GM13976 (cell line): ENCODE measurements around the gene OSBP2.

Experiments
- DNase-seq: peaks from one replicate; pipeline ENCODE4 v3.0.0; 2012; ENCODE audit warnings: low spot score
- CTCF ChIP-seq: IDR thresholded peaks from 2 replicates; pipeline ENCODE4 v1.5.1; 2012; ENCODE audit warnings: borderline replicate concordance, mild to moderate bottlenecking; ENCODE audit not compliant: insufficient read depth; ENCODE audit errors: extremely low read depth, missing control alignments, control extremely low read depth
- in situ Hi-C: fragments of 300-500 bp; cut with MboI; formaldehyde crosslinking; loops from one replicate; pipeline ENCODE4 v1.12.0; 2022; ENCODE audit warnings: low sequenced_read_pairs, mixed read lengths, inconsistent platforms; ENCODE audit not compliant: unreplicated experiment

Gene OSBP2

GRCh38 chr22:30874431-30875370 is 180.0 kb downstream of the OSBP2 start:
- no peak for DNase-seq
- in situ Hi-C loops, result no loop called here
- TF ChIP-seq CTCF, result no peak

- TF ChIP-seq CTCF, result no peak
- in situ Hi-C loops, result no loop called here
- no peak for DNase-seq
These were observed 181.0 kb downstream of the OSBP2 start for GRCh38 chr22:30875481-30876215.

GRCh38 chr22:30876221-30876751 is 181.6 kb downstream of the OSBP2 start:
- no peak for TF ChIP-seq CTCF
- DNase-seq, result no peak
- in situ Hi-C loops, result no loop called here

- in situ Hi-C loops, result no loop called here
These were observed 182.4 kb downstream of the OSBP2 start for GRCh38 chr22:30876915-30877553.

GRCh38 chr22:30877662-30878515 is 183.2 kb downstream of the OSBP2 start:
- DNase-seq, result no peak
- no peak for TF ChIP-seq CTCF
- in situ Hi-C loops, result no loop called here

More at GRCh38 chr22:30876915-30877553, 182.4 kb downstream of the OSBP2 start:
- TF ChIP-seq CTCF, result no peak
- DNase-seq, result no peak
